ENCODE measurements around the gene ZNF710. TPM values are rescaled to one million over a fixed set of nuclear protein-coding genes. Genes with fewer than 3 reads are reported as not detected.
"Not testable (repeated sequence)": the region's sequence is repeated elsewhere in the genome, so short reads cannot be mapped to it uniquely, and the experiment has no call there.

Gene ZNF710
- total RNA-seq, 1 experiment from 2014 or later: 4.5 TPM

DNA sequence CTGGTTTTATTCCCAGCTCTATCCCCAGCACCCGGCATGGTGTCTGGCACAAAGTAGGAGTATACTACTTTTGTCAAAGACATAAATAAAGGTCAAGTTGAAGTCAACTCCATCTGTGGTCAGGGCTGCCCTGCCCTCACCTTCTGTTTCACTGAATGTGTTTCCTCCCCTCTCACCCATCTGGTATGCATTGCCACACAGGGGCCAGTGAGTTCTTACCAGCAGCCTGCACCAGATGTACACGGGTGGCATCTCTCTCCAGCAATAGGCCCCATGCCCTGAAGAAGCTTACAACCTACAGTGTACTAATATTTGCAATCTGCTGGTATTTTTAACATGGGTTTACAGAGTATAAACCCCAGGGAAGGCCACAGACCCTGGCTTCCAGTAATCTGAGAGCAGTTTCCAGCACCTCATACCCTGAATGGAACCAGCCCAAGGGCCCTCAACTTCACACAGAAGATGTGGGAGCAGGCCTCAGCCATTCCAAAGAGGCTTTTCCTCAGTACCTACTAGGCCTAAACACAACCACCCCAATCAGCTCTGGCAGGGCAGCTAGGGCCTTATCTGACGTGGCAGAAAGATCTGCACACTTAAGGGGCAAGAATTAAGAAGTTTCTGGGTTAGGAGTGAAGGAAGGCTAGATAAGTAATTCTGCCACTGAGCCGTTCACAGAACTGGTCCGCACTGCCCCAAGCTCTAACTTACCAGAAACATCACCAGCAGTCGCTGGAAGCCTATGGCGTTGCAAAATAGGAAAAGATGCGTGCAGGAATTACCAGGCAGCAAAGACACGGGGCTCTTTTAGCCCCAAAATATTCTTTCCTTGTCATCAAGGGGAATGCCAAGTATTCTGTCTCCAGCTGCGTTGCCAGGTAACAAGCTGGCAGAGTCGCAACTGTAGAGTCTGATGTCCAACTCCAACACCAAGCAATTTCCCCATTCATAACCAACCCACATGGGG is 99.0 kb downstream of the ZNF710 start:
- DNase-seq (ENCODE audit: extremely low read depth, low read depth): no peak

DNA sequence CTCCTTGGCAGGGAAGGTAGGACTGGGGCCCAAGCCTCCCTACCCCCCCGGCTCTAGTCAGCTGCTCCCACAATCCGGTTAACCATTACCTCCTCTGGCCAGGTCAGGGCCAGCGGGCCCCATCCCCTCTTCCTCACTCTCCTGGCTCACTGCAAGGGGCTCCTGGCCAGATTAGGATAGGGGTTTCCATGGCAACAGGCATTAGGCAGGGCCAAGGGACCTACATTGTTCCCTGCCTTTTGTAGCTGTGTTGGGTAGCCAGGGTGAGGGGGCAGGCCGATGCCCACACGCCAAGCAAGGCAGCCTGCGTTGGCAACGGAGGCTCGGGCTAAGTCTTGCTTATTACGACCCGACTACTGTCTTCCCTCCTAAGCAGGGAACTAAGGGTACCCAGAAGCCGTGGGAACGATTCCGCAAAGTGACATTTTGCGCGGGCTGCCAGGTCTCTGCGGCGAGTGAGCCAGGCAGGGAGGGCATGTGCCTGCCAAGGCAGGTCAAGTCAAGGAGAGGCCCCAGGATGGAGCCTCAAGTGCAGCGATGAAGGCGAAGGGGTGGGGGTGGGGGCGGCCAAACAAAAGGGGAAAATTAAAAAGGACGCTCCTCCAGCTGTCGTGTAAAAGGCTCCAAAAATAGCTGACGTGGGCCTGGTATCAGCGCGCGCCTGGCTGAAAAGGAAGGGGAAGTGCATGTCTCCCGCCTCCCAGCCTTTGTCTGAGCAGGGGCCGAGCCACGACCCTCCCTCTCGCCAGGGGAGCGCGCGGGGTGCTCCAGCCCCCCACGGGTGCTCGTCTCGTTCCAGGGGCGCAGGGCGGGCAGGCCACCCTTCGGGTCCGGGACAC is 100.2 kb downstream of the ZNF710 start:
- no peak for DNase-seq (ENCODE audit: extremely low read depth, low read depth)

DNA sequence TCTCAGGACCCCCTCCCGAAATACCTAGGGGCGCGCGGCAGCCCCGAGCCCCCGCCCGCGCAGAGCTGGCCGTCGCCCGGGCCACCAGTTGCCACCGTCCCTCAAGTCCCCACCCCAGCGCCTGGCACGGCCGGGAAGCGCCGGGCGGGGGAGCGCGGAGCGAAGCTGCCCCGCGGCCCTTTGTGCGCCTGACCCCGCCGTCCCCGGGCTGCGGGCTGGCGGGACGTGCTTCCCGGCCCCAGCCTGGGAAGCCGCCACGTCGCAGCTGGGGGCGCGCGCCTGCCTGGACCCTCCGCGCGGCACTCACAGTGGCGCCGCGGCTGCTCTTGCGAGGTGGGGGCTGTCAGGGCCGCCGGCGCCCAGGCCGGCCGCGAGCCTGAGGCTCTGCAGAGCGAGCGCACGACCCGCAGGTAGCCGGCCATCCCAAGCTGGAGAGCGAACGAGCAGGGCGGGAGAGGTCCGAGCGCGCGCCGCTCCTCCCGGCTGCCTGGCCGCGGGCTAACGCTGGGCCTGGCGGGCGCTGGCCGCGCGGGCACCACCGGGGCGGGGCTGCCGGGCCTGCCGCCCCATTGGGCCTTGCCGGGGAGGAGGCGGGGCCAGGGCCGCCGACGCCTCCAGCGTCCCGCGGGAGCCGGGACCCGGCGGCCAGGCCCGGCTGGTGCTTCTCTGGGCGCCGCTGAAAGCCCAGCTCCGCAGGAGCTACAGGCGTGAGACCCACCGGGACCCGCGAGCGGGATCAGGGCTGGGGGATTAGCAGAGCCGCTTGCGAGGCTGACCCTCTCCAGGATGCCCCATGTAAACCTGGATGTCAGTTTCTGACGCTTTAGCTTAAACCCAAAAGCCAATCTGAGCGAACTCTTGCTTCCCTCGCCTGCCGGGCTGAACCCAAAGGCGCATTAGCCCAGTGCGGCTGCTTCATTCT is 101.1 kb downstream of the ZNF710 start, which contains the start of gene IDH2:
IDH2 (minus strand) TSS at position 500 of the 922 bp plus-strand sequence; CDS start at position 422, 78 bp downstream.
- DNase-seq (ENCODE audit: extremely low read depth, low read depth): peak; percentile 73

DNA sequence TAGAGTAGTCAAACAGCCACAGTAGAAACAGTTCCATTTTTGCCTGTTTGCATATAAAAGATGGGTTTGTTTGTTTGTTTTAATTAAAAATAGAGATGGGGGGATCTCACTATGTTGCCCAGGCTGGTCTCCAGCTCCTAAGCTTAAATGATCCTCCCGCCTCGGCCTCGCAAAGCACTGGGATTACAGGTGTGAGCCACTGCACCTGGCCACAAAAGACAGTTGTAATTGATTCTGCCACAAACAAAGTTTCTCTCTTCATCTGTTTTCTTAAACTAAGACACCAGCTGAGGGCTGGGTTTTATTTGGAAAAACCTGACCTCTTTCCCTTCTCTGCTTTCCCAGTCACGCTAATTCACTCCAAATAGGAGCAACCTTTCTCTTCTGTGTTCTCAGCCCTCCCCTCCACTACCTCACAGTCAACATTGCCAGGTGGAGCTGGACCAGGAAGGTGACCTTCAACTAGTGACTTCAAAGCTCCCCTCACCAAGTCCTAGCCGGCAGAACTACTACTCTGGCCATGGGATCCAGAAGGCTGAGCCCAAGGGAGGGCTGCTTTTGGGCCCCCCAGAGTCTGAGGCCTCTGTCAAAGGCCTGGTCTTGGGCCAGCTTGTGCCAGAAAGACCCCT is 102.7 kb downstream of the ZNF710 start:
- DNase-seq (ENCODE audit: extremely low read depth, low read depth): no peak

DNA sequence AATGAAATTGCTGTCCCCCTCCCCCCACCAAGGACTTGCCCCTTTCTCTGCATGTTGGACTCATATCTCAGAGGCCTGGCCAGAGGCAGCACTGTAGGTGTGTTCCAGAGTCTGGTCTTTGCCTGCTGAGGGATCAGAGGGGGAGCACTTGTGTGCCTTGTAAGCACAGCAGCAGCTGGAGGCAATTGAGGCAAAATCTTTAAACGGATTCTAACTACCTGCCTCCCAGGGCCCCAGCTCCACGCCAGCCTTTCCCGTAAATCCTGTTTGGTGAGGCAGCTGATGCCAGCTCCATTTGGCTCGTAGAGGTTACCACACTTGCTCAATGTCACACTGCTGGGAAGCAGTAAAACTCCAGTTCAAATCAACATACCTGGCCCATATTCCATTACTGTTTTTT is 103.4 kb downstream of the ZNF710 start:
- no peak for DNase-seq (ENCODE audit: extremely low read depth, low read depth)

DNA sequence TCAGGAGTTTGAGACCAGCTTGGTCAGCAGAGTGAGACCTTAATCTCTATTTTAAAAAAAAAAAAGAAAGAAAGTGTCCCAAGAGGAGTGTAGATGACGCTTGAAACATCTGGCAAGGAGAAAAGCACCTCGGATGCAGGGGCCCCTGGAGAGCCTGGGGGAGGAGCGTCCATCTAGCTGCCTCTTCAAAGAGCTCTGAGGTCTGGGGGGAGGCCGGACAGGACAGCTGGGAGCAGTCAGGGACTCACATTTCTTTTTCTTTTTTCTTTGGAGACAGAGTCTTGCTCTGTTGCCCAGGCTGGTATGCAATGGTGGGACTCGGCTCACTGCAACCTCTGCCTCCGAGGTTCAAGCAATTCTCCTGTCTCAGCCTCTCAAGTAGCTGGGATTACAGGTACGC is 104.4 kb downstream of the ZNF710 start:
- no peak for DNase-seq (ENCODE audit: extremely low read depth, low read depth)

DNA sequence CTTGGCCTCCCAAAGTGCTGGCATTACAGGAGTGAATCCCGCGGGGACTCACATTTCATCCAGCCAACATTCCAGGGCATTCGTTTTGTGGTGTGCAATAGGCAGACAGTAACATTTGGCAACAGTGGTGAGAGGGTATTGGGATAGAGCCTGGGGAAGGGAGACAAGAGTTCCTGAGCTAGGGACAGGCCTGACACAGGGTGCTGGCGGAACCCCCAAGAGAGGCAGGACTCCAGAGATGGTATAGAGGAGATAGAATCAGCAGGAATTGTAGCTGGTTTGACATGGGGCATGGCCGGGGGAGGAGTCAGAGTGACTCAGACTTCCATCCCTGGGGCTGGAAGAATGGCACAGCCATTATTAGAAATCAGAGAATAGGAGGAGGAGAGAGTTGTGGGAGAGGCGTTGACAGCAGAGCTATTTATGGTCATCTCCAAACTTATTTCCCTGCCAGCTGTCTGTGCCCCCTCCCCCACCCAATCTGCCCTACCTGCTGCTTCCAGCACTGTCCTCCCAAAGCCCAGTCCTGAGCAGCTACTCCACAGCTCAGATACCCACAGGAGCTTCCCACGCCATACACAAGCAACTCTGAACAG is 105.5 kb downstream of the ZNF710 start:
- DNase-seq (ENCODE audit: extremely low read depth, low read depth): peak; percentile 21

DNA sequence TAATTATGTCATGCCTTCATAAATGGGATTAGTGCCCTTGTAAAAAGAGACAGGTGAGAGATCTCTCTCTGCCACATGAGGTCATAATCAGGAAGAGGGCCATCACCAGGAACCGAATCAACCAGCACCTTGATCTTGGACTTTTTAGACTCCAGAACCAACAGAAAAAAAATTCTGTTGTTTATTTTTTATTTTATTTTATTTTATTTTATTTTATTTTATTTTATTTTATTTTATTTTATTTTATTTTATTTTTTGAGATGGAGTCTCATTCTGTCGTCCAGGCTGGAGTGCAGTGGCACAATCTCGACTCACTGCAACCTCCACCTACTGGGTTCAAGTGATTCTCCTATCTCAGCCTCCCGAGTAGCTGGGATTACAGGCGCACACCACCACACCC is 106.9 kb downstream of the ZNF710 start:
- DNase-seq (ENCODE audit: extremely low read depth, low read depth): not testable (repeated sequence)

DNA sequence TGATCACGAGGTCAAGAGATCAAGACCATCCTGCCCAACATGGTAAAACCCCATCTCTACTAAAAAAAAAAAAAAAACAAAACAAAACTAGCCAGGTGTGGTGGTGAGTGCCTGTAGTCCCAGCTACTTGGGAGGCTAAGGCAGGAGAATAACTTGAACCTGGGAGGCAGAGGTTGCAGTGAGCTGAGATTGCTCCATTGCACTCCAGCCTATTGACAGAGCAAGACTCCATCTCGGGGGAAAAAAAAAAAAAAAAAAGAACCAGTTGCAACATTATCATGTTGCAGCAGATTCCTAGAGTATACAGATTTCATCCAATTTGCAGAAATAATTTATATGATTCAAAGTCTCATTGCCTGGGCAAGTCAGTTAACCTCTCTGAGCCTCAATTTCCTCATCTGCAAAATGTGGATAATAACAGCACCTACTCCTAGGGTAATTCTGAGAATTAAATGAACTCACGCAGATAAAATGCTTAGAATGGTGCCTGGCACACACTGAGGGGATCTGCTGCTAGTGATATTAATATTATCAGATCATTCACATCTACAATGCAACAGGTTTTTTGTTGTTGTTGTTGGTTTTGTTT is 108.1 kb downstream of the ZNF710 start:
- DNase-seq (ENCODE audit: extremely low read depth, low read depth): not testable (repeated sequence)

DNA sequence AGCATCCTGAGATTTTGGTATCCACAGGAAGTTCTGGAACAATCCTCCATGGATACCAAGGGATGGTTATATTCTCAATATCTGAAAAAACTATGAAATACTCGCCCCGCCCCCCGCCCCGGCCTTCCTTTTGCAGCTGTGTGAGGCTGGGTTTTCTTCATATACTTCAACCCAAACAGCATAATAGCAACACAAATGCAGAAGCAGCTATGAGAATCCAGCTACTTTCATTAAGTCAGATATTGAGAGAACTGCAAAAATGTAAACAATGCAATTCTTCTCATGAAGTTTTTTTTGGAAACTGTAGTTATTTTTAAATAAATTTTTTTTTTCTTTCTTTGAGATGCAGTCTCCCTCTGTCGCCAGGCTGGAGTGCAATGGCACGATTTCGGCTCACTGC is 112.0 kb downstream of the ZNF710 start:
- no peak for DNase-seq (ENCODE audit: extremely low read depth, low read depth)

DNA sequence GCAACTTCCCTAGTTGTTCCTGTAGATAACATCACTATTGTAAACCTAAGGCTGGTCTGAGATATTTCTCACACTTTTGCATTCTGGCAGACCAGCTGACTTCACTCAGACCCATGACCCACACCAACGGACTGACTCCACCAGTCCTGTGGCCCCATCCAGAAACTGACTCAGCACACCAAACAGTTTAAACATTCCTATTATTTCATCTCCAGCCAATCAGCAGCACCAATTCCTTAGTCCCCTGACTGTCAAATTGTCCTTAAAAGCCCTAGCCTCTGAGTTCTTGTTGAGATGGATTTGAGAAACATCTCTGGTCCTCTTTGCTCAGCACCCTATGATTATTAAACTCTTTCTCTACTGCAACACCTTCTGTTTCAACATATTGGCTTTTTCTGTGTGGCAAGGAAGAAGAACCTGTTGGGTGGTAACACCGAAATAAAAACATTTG is 113.4 kb downstream of the ZNF710 start:
- DNase-seq (ENCODE audit: extremely low read depth, low read depth): no peak

DNA sequence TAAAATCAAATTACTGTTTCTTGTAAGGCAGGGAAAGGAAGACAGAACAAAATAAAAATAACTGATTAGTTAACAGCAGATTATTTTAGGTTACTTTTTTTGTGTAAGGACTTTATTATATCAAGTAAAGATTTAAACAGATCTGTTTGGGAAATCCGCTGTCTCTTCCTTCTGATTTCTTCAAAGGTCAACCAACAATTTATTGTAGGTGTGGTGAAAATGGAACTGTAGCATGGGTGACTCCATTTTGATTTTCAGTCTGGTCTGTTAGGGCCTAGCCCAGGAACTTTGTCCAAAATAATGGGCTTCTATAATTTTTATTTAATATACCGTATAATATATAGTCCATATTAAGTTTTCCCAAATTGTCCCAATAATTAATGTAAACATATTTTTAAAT is 114.7 kb downstream of the ZNF710 start:
- no peak for DNase-seq (ENCODE audit: extremely low read depth, low read depth)

DNA sequence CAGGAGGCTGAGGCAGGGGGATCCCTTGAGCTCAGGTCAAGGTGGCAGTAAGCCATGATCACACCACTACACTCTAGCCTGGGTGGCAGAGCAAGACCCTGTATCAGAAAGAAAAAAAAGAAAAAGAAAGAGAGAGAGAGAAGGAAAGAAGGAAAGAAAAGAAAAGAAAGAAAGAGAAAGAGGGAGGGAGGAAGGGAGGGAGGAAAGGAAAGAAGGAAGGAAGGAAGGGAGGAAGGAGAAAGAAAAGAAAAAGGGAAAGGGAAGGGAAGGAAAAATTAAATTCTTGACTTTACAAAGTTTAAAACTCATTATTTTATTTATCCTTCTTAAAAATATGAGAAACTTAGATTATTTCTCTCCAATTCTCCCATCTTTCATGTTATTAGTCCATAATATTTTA is 118.2 kb downstream of the ZNF710 start:
- DNase-seq (ENCODE audit: extremely low read depth, low read depth): no peak

DNA sequence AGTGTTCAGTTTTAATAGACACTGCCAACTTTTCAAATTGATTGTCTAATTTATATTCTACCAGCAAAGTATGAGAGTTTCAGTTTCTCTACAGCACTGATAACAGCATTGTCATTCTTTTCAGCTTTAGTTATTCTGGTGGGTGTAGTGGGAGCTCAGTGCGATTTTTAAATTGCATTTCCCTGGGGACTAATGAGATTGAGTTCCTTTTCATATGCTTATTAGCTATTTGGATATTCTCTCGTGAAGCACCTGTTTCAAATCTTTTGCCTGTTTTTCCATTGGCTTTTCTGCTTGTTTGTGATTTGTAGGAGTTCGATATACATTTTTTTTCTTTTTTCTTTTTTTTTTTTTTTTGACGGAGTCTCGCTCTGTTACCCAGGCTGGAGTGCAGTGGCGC is 120.0 kb downstream of the ZNF710 start:
- no peak for DNase-seq (ENCODE audit: extremely low read depth, low read depth)

DNA sequence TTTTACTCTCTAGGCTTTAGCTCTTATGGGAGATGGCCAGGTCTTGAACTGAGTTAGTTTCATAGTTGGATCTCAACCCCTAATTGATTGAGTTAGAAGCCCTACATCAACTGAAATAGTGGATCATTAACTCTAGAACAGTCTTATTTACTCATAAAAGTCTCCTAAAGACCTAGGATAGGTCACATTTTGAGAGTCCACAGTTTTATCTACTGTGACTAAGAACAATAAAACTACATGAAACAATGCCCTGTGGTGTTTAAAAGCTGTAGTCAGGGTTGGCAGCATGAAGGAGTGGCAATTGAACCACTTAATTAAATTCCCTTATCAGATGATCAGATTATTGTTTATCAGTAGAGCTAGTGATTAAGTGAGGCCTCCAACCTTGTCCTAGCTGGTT is 123.4 kb downstream of the ZNF710 start:
- DNase-seq (ENCODE audit: extremely low read depth, low read depth): no peak

DNA sequence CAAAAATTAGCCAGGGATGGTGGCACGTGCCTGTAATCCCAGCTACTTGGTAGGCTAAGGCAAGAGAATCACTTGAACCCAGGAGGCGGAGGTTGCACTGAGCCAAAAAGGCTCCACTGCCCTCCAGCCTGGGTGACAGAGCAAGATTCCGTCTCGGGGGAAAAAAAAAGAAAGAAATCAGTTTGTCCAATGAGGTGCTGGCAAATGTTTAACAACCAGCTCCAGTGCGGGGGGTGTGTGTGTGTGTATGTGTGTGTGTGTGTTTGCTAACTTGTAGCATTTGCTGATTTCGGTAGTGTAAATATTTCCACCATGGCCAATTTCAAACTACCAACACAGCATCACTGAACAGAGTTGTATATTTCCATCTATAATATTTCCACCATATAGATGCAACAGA is 124.9 kb downstream of the ZNF710 start:
- DNase-seq (ENCODE audit: extremely low read depth, low read depth): no peak

DNA sequence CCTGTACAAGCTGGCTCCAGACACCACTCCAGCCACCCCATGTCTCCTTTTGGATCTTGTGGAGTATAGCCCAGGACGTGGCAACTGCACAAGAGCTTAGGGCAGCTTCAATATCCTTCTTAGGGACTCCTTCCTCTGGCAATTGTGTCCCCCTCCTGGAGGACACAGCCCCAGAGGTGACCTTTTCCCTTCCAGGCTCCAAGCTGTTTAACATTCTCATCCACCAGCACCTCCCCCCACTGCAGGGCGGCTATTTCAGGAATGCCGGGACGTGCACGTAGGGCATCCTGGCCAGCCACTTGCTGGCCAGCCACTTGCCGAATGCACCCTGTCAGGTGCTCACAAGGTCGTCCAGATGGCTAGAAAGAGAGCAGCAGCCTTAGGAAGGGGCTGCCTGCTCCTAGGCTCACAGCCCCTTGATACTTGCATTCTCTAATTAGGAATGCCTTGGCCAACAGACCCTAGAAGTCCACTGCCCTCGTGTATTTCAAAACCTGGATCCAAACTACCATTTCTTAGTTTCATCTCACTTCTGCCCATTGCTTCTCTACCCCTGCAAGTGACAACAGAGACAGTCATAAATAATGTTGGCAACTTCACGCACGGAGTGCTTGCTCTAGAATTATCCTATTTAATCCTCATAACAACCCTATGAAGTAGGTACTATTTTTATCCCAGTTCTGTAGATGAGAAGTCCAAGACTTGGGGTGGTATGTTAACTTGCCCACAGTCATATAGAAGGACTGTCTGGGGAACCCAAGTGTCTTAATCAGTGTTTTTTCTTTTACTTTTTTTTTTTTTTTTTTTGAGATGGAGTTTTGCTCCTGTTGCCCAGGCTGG is 125.7 kb downstream of the ZNF710 start:
- no peak for DNase-seq (ENCODE audit: extremely low read depth, low read depth)

DNA sequence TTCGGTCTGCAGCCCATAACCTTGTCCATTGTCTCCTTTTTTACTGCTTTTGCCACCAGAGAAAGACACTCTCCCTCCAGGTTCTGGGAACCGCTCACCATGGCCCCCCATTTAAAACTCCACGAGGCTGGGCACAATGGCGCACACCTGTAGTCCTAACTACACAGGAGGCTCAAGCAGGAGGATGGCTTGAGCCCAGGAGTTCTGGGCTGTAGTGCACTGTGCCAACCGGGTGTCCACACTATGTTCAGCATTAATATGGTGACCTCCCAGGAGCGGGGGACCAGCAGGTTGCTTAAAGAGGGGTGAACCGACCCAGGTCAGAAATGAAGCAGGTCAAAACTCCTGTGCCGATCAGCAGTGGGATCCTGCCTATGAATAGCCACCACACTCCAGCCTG is 129.2 kb downstream of the ZNF710 start:
- DNase-seq (ENCODE audit: extremely low read depth, low read depth): no peak
